Panc1 (cell line): ENCODE results near the gene CD72.

Experiments used
- CTCF ChIP-seq: fragments of 450-650 bp; IDR thresholded peaks from 2 replicates; pipeline ENCODE4 v1.5.1; 2017; ENCODE audit warnings: mild to moderate bottlenecking
- POLR2AphosphoS5 ChIP-seq: IDR thresholded peaks from 2 replicates; pipeline ENCODE4 v1.6.1; 2012; ENCODE audit warnings: mild to moderate bottlenecking, low read depth, low read length, moderate library complexity
- REST ChIP-seq, 2 experiments: IDR thresholded peaks; 2 replicates each; pipeline ENCODE4 v1.6.1; 2011 to 2012; ENCODE audit warnings: low read depth in 2 of 2, control low read depth in 1 of 2, low read length in 1 of 2, mild to moderate bottlenecking in 1 of 2, moderate library complexity in 1 of 2; ENCODE audit not compliant: insufficient read depth in 1 of 2
- SIN3A ChIP-seq: IDR thresholded peaks from 2 replicates; pipeline ENCODE4 v1.6.1; 2012; ENCODE audit warnings: low read depth, mild to moderate bottlenecking, low read length, moderate library complexity, borderline replicate concordance; ENCODE audit not compliant: insufficient read depth
- TCF7L2 ChIP-seq: IDR thresholded peaks from 2 replicates; pipeline ENCODE4 v1.6.1; 2011; ENCODE audit warnings: mild to moderate bottlenecking, low read depth, low read length, inconsistent platforms

DNA sequence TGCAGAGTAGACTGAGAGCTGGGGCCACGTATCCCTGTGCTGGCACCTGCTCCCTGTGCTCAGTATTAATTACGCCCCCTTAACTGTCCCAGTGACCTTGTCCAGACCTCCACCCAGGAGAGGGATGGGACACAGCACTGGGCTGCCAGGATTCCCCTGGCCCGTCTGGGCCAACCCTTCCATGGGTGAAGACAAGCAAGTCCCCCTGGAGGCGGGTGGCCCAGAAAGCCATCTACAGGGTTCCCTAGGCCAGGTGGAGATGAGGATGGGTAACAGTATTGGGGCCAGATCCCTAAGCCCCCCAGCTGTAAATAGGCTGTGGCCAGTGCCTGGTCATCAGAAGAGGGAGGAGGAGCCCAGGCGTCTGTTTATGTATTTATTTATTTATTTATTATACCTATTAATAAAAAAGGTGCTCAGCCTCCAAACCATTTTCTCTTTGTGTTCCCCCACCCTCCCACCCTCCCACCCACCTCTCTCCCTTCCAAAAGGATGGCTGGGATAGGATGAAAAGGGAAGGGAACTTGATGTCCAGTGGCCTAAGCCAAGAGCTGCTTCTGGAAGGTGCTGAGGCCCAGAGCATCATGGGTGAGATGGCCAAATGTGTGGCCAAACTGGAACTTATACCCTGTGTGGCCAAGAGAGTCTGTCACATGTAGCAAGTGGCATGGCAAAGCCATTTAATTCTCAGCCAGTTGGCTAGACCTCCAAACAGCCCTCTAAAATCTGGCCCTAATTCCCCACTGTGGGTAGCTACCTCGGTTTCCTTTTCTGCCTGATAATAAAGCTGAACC is 56.5 kb downstream of the CD72 start:
- TF ChIP-seq CTCF = no peak
- TF ChIP-seq POLR2AphosphoS5 = no peak
- no peak for TF ChIP-seq REST (IDR thresholded peaks at IDR 0.05; ENCODE audit: insufficient read depth in 1 of 2, low read depth in 2 of 2, low read length in 1 of 2)
- TF ChIP-seq TCF7L2 = no peak
- TF ChIP-seq SIN3A = no peak
